GM21526 (cell line): ENCODE results near the gene NATD1.
A peak's percentile ranks its signal among the peaks of the same experiment; 100 is the strongest.

Experiments
- ATAC-seq: cut with Tn5 transposase; IDR thresholded peaks from one replicate; pipeline ENCODE4 v1.9.1; 2021; ENCODE audit warnings: moderate library complexity; ENCODE audit not compliant: unreplicated experiment, low FRiP score

The NATD1 gene

DNA sequence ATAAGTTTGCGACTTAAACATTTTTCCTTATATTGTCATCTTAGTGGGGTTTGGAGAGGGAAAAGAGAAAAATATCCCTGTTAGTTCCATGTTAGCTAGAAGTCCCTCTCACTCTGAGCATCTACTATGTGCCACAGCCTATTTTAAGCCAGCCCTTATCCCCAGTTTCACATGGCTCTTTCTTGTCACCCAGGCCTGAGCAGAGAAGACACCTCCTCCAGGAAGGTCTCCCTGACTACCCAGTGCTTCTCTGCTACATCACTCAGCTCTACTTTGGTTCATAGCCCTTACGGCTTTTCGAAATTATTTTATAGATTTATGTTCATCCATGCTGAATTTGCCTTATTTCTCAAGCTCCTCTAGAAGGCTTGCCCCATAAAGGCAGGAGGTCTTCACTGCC lies 24.1 kb upstream of the NATD1 start:
- ATAC-seq: no peak

DNA sequence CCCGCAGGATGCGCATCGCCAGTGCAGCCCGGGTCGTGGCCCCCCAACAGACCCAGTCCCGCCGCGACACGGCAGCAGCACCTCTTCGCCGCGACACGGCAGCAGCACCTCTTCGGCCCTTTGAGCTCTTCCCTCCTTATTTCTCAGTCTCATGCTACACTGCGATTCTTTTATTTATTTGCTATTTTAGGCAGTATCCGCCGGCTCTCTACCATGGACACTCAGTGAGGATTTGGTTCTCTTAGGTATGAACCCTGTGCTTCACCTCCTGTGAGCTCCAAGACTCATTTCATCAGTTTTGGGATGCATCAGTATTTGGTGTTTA lies 23.0 kb upstream of the NATD1 start:
- ATAC-seq: no peak

DNA sequence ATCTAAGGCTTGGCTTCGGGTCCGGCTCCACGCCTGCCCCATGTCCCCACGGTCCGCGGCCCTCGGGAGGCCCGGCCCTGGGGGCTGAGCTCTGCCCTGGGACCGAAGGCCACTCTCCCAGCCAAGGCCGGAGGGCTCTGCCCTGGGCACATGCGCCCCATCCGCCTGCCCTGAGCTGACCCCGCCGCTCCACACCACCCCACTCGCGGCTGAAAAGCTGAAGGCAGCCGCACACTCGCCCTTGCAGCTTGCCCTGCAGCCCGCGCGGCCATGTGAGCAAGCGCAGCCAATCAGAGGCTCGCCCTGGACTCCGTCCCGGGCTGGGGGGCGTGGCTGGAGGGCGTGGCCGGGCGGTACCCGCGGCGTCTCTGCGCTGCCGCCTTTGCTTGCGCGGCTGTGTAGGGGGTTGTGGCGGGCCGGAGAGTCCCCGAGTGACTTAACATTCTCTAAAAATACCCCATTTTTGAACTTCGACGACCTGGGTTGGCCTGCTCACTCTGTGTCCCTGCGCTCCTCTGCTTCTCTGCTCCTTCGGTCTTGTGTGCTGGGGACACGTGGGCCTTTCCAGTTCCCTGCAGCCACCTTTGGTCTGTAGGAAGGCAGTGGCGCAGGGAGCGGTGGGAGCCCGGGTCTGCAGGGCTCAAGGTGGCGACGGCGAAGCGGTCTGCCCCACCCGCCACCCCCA lies 22.5 kb upstream of the NATD1 start:
- peak; percentile 91 for ATAC-seq

DNA sequence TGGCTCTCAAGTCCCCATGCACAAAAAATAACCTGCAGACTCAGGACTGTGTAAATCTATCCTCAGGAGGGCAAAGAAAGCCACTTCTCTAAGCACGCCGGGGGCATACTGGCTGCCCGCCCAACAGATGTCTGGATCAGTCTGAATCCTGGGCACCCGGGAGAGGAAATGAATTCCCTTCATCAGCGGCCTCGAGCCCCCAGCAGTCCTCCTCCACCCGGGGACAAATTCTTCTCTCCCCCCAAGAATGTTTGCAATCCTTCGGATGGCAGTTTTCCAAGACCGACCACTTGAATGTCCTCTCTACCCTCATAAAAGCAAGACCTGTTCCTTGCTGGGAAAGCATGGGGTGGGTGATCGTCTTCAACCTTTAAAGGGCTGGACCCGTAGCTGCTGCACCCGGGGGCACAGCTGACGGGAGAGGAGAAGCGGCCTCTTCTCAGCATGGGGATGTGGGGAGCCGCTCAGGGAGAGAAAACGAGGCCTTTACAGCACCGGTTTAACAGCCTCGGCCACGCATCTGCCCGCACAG lies 21.9 kb upstream of the NATD1 start:
- ATAC-seq: no peak

DNA sequence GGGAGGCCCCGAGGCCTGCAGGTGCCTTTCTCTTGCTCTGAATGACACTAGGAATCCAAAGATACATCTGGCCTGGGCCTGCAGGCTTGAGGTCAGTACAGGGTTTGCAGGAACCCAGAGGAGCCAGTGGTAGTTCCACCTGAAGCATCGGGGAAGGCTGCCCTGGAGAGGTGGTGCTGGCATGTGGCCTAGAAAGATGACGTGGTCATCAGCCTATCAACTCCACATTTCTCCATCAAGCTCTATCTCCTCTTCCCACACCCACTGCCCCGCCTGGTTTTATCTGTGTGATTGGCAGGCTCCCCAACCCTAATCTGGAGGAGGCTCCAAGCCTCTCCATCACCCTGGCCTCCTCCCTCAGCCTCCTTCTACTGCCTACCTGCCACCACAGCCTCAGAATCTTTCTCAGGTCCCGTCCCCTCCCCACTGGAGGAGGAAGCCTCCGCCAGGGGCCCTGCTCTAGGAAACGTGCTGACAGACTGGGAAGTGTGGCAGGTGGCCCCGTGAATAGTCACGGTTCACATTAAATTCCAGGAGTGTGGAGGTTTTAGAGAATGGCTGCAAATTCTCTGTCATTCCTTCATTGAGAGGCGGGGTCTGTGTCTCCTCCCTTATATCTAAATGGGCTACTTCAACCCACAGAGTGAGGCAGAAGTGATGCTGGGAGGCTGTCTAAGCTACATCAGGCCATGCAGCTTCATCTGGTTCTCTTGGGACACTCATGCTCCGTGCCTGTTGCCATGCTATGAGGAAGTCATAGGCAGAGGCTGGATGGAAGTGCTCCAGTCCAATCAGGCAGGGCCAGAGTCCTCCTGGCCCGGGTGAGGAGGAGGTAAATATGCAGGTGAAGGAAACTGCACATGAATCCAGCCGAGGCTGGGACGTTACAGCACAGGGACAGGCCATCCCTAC lies 19.9 kb upstream of the NATD1 start:
- no peak for ATAC-seq

DNA sequence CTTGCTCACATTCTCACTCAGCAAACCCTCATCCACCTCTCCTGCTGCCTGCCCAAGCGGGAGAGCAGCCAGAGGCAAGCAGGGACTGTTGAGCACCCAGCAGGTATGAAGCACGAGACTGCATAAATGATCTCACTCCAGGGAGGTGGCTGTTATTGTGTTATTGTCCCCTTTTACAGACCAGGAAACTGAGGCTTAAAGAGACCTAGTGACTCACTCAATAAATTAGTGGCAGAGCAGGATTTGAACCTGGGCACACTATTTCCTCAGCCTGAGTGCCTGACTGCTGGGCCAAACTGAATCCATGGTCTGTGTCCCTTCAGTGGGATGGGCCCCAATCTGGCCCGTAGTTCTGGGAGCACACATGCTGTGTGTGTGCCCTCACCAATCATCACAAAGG lies 19.0 kb upstream of the NATD1 start:
- ATAC-seq: no peak

DNA sequence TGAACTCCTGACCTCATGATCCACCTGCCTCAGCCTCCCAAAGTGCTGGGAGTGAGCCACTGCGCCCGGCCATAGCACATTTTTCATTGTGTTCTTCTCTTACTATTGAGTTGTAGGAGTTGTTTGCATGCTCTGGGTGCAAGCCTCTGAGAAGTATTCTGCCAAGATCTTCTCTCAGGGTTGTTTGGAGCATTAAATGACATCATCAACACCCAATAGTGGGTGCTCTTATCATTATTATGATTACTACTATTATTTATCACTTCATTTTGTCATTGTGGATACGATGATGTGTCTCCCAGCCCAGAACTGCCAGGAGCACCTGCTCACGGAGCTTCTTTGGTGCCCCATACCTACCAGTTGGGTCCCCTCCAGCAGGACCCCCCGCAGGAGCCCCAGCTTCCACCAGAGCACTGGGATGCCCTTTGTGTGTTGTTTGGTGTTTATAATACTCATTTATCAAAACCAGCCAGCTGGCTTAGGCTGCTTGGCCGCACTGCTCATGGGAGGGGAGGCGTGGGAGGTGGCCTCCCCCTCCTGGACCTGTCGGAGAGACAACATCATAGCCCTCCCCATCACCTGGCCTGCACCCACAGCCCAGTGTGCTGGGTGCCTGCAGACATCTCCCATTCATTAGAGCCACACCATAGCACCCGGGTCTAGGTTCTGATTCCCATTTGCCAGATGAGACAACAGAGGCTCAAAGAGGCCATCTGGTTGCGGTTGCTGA lies 18.4 kb upstream of the NATD1 start:
- no peak for ATAC-seq

DNA sequence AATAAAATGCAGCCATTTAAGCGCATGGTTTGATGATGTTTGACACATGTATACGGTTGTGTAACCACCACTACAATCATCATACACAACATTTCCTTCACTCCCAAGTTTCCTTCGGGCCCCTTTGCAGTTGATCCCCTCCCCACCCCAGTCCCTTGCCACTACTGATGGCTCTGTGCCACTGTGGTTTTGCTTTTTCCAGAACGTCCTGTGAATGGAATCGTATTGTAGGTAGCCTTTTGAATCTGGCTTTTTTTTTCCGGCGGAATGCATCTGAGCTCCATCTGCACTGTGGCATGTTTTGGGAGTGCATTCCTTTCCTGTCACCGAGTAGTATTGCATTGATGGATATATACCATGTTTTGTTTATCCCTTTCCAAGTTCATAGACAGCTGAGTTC lies 16.2 kb upstream of the NATD1 start:
- ATAC-seq: no peak

DNA sequence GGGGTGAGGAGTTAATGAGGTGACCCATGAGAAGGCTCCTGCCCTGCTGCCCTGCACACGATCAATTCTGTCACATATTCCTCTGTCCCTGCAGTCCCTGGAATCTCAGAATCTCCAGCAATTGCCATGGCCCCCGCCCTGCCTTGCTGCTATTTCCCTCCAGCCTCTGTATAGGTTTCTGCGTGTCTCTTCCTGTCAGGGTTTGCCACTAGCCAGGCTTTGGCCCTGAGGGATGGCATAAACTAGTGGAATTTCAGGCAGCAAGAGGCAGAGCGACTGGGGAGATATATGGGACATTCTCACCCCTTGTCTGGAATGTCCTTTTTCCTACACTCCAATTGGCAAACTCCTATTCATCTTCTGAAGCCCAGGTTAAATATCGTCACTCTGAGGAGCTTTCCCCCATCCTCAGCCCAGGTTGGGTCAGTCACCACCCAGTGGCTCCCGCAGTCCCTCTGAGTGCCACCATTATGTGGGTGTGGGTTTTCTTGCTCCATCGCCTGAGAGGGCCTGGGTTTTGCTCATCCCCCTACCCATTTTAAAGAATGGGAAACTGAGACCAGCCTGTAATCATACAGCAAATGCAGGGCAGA lies 15.5 kb upstream of the NATD1 start:
- no peak for ATAC-seq

DNA sequence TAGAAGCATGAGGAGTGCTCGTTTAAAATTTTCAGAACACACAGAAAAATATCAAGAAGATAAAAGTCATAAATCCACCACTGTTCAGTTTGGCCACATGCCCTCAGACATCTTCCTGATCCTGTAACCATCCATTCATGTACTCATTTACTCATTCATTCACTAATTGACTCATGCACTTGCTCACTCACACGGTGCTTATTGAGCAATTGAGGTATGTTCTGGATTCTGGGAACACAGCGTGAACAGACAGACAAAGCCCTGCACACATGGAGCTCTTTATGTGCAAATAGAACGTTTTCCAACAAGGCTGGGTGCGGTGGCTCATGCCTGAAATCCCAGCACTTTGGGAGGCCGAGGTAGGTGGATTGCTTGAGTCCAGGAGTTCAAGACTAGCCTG lies 10.2 kb upstream of the NATD1 start:
- ATAC-seq: no peak

DNA sequence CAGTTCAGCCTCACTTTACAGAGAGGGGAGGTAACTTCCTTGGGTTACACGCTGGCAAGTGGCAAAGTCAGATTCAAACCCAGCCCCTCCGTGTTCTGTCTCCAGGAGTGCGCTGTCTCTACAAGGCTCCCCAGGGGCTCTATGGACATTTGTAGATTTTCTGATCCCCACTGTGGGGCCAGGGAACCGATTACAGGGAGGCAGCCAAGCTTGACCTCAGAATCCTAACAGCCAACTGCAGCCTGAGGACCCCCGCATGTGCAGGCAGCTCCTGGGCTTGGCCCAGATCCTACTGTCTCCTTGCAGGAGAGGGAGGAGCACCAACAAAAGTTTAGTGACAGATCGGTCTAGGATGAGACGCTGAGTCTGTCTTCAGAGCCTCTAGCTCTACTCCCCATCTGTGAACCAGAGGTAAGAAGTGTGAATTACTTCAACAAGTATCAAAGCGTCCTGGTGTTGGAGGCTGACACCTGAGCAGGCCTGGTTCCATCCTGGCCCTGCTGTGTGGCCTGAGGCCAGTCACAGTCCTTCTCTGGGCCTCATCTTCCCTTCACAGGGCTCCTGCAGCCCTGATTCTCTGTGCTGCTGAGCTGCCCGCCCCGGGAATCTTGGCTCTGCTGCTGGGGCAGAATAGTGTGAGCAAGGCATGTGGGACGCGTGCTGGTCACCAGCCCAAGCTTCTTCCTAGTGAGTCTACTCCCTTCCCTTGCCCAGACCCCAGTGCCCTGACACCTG lies 9.2 kb upstream of the NATD1 start:
- no peak for ATAC-seq

DNA sequence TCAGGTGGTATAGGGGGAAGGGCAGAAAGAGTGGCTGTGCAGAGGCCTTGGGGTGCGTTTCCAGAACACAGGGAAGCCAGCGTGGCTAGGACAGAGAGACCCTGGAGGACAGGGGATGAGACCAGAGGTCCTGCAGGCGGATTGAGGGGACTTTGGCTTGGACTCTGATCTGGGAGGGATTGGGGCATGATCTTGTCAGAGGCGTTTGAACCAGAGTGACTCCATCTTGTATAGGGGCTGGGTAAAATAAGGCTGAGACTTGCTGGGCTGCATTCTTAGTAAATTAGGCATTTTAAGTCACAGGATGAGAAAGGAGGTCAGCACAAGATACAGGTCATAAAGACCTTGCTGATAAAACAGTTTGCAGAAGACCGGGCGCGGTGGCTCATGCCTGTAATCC lies 5.4 kb upstream of the NATD1 start:
- no peak for ATAC-seq

DNA sequence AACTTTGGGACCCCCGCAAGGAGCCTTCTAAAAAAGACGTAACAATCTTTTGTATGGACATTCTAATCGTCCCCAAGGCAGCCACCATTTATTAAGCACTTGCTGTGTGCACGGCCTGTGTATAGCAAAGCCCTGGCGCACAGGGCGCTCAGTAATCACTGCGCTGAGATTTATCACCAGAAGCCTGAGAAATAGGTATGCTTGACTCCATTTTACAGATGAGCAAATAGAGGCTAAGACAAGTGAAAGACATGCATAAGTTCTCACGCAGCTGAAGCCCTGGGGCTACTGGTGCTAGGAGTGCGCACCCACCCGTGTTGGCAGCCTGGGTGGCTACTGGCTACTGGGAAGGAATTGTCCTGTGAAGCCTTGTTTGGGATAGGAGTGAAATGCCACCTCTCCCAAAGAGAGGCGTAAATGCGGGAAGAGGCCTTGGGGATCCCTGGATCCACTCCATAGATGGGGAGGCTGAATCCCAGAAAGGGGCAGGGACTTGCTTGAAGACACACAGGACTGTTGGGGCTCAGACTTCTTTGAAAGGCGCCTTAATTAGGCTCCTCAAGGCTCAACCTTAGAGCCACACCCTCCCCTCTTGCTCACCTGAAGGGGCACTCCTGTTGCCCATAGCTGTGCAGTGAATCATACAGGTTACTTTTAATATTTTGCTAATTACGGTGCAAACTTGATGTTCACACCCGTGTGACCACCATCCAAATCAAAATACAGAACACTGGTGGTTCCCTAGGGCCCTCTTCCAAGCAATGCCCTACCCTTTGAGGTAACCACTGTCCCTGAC lies 634 bp upstream of the NATD1 start:
- peak; percentile 11 for ATAC-seq

DNA sequence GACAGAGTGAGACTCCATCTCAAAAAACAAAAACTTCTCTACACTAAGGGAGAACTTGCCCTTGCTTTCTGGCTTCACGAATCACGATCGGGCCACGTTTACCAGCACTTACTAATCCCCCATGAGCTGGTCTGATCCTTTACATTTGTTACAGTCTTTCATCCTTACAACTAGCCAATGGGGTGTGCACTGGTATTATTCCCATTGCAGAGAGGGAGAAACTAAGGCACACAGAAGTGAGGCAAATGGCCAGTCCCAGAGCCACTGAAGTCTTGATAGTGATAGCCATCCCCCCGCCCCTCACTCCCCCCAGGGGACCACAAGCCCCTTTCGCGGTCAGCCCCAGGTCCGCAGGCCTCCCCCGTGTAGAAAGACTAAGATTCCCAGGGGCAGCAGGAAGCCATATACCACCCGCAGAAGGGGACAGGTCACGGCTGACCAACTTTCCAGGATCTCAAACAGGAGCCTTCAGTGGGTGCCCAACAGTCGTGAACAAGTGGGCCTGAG lies 868 bp downstream of the NATD1 start:
- ATAC-seq: no peak

DNA sequence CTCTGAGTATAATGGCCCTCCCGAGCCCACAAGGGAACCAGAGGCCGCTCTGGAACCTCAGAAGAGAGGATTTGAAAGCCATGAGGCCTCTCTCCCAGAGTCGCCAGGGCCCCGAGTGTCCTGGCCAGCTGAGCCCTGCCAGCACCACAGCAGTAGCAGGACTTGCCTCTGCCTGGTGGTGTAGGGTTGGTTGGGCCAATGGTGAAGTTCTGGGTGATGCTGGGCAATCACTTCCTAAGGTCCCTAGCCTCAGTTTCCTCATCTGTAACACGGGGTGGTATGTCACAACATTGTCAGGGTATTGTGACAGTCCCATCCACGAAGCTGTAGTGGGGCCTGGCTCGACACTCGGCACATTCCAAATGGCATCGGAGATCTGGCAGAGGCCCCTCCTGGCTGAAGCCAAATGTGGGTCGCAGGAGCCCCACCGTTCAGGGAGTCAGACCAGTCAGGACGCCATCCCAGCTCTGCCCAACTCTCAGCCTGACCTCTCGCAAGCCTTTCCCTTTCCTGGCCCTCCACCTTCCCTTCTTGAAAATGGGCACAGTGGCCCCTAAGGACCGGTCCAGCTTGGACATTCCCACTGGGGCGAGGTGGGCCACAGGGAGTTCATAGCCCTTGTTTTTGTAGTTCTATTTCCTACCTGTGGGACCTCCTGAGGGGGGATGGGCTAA lies 1.7 kb downstream of the NATD1 start:
- ATAC-seq: no peak

DNA sequence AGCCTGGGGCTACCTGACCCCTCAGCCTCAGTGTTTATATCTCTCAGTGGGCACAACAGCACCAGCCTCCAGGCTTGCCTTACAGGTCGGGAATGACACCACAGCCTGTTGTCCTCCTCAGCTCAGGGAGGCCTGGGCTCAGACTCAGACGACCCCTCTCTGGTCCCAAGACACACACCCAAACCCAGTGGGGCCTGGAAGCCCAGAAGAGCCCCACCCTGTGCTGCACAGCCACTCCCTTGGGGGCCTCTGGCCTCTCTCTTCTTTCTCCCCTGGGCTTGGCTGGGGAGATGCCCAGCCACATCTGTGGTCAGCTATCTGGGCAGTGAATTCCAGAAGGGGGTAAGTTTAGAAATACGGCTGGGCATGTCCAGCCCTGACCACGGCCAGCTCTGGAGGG lies 2.4 kb downstream of the NATD1 start:
- no peak for ATAC-seq

DNA sequence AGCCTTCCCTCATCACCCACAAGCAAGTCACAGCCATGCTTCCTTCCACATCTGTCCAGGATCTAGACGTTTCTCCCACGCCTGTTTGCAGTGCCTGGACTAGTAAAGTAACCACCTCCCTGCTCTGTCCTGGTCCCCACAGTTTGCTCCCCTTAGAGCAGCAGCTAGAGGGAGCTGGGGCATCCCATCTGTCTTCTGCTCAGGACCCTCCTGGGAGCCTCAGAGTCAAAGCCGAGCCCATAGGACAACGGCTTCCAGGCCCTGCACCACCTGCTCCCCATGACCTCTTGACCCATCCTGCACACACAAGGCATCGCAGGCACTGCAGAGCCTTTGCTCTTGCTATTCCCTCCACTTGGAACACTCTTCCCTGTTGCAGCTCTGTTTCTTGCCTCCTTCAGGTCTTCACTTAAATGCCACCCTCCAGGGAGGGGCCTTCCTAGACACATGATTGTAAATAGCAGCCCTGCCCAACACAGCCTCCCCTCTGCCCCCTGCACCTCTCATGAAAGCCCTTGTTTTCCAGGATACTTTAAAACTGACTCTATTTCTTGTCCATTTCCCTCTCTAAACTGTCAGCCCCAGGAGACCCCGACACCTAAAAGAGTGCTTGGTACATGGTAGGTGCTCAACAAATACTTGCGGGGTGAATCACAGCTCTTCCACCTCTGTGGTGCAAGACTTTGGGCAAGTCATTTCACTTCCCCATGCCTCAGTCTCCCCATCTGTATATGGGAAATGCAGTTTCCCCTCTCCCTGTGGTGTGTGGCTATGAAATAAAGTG lies 3.1 kb downstream of the NATD1 start:
- ATAC-seq: no peak
